ENCODE data around the gene TM7SF2. TPM values are rescaled to one million over a fixed set of nuclear protein-coding genes. Genes with fewer than 3 reads are reported as not detected.
"Not testable (repeated sequence)": the region's sequence is repeated elsewhere in the genome, so short reads cannot be mapped to it uniquely, and the experiment has no call there.

The TM7SF2 gene
- total and polyA plus RNA-seq, 2 of the 13 experiments (the other 11 are each of a cell fraction or from before 2014, with no cell fraction given), result 56.0 to 66.9 TPM

DNA sequence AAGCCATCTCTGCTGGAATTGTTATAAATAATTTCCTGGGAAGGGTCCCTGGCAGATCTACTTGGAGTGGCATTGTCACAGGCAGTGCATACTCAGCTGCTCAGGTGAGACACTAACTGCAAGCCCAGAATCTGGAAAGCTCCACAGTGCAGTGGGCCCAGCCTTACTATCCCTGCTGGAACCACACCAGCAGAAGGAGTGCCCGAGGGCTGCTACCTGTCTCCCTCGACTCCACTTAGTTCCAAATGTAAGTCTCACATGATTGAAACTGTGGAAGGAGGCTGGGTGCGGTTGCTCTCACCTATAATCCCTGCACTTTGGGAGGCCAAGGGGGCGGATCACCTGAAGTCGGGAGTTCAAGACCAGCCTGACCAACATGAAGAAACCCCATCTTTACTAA lies 37.0 kb downstream of the TM7SF2 start (continued):
- TF ChIP-seq SAFB2 (CRISPR knock-in tag; IDR thresholded peaks at IDR 0.05; ENCODE audit: borderline replicate concordance, low read depth), result no peak

DNA sequence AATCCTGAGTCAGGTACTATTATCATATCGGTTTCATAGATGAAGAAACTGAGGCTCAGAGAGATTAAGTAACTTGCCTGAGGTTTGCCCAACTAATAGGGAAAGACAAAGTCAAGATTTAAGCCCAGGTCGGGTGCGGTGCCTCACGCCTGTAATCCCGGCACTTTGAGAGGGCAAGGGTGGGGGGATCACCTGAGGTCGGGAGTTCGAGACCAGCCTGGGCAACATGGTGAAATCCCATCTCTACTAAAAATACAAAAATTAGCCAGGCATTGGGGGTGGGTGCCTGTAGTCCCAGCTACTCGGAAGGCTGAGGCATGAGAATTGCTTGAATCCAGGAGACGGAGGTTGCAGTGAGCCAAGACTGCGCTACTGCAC lies 38.4 kb downstream of the TM7SF2 start:
- peaks cover 44% of the 10 kb centered on the region for H3K4me1 ChIP-seq (ENCODE audit: insufficient read depth, low read length)
- BruUV-seq (replicated peaks); ATAC-seq; H2AFZ ChIP-seq (ENCODE audit: low read length); H3K4me3 ChIP-seq (replicated peaks in 1 of 3; ENCODE audit: insufficient read depth in 1 of 3, low read depth in 2 of 3, low read length in 3 of 3); H3K4me2 ChIP-seq (ENCODE audit: low read depth, low read length); in situ Hi-C loops (cut with HindIII; ENCODE audit: extremely low pct_ligation_motif_present, low pct_unique_long_range_greater_than_20kb); H3K36me3 ChIP-seq (replicated peaks in 1 of 2; ENCODE audit: control insufficient read depth in 1 of 2, insufficient read depth in 2 of 2, low read length in 2 of 2); H3K27me3 ChIP-seq (ENCODE audit: control insufficient read depth in 1 of 2, insufficient read depth in 2 of 2, low read length in 2 of 2); DNase-seq (ENCODE audit: low spot score); CTCF ChIA-PET (ENCODE audit: low intra/inter-chr PET ratio, low total read pairs); H3K9me3 ChIP-seq (ENCODE audit: low read length); FAIRE-seq; H3K27ac ChIP-seq (ENCODE audit: extremely low read length, insufficient read depth, low read length); H3K9ac ChIP-seq (ENCODE audit: insufficient read depth, low read depth, low read length); H4K20me1 ChIP-seq (ENCODE audit: insufficient read depth, low read length); H3K79me2 ChIP-seq (ENCODE audit: insufficient read depth, low read length); intact Hi-C loops (cut with micrococcal nuclease; ENCODE audit: unreplicated experiment); POLR2A ChIA-PET: not testable (repeated sequence)
- 75% methylated on average over 10 of the region's 10 CpGs for WGBS (ENCODE audit: low lambda C conversion rate)

- 34% methylated on average over 11 of the region's 12 CpGs for WGBS (ENCODE audit: low lambda C conversion rate)
- no peaks in the 10 kb centered on the region for H3K79me2 ChIP-seq (ENCODE audit: insufficient read depth, low read length)
- FAIRE-seq, result no peak
- intact Hi-C loops (cut with micrococcal nuclease; ENCODE audit: unreplicated experiment) (no loop called here), in situ Hi-C loops (cut with HindIII; ENCODE audit: extremely low pct_ligation_motif_present, low pct_unique_long_range_greater_than_20kb) (no loop called here)
- CTCF ChIA-PET (ENCODE audit: low intra/inter-chr PET ratio, low total read pairs), result no interaction called here
- BruUV-seq (replicated peaks), result no TSS peak
- H3K27me3 ChIP-seq (ENCODE audit: control insufficient read depth in 1 of 2, insufficient read depth in 2 of 2, low read length in 2 of 2), result no peaks in the 10 kb centered on the region
- peaks cover 5% of the 10 kb centered on the region; the same call in 1 of the 2 replicates for H3K9me3 ChIP-seq (ENCODE audit: low read length)
- H4K20me1 ChIP-seq (ENCODE audit: insufficient read depth, low read length), result no peaks in the 10 kb centered on the region
- peak; percentile 40 for DNase-seq (ENCODE audit: low spot score)
- ATAC-seq, result peak; percentile 86
- no peak overlapping the region for H3K27ac ChIP-seq (ENCODE audit: extremely low read length, insufficient read depth, low read length)
- peak overlapping the region; percentile 85 for H3K4me2 ChIP-seq (ENCODE audit: low read depth, low read length)
- H2AFZ ChIP-seq (ENCODE audit: low read length), result peak overlapping the region; percentile 32
- 0 out of 2 replicates have a peak overlapping the region, but pooled peaks have one; percentile 23 for H3K9ac ChIP-seq (ENCODE audit: insufficient read depth, low read depth, low read length)
- POLR2A ChIA-PET, result interaction anchor here (3.0 kb wide), 1 partner anchor 16 kb away, joined by 12 read pairs; the partner anchor contains the start of gene SYVN1
- H3K36me3 ChIP-seq (replicated peaks in 1 of 2; ENCODE audit: control insufficient read depth in 1 of 2, insufficient read depth in 2 of 2, low read length in 2 of 2), result no peaks in the 10 kb centered on the region
- peak overlapping the region; percentile 15 to 59 (median 36); a peak in 4 of 6 replicates for H3K4me3 ChIP-seq (replicated peaks in 1 of 3; ENCODE audit: insufficient read depth in 1 of 3, low read depth in 2 of 3, low read length in 3 of 3)
- peaks cover 43% of the 10 kb centered on the region for H3K4me1 ChIP-seq (ENCODE audit: insufficient read depth, low read length)
- 0 out of 2 replicates have a peak, but pooled peaks have one; percentile 9 for TF ChIP-seq ELF1 (CRISPR knock-in tag; IDR thresholded peaks at IDR 0.05)
- TF ChIP-seq, protein P1, sequence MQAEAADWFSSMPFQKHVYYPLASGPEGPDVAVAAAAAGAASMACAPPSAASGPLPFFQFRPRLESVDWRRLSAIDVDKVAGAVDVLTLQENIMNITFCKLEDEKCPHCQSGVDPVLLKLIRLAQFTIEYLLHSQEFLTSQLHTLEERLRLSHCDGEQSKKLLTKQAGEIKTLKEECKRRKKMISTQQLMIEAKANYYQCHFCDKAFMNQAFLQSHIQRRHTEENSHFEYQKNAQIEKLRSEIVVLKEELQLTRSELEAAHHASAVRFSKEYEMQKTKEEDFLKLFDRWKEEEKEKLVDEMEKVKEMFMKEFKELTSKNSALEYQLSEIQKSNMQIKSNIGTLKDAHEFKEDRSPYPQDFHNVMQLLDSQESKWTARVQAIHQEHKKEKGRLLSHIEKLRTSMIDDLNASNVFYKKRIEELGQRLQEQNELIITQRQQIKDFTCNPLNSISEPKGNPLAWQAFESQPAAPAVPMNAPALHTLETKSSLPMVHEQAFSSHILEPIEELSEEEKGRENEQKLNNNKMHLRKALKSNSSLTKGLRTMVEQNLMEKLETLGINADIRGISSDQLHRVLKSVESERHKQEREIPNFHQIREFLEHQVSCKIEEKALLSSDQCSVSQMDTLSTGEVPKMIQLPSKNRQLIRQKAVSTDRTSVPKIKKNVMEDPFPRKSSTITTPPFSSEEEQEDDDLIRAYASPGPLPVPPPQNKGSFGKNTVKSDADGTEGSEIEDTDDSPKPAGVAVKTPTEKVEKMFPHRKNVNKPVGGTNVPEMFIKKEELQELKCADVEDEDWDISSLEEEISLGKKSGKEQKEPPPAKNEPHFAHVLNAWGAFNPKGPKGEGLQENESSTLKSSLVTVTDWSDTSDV (CRISPR knock-in tag; IDR thresholded peaks at IDR 0.05), result no peak
- TF ChIP-seq TOPORS (CRISPR knock-in tag; IDR thresholded peaks at IDR 0.05), result no peak
- peak; percentile 72; the same call in 1 of the 2 replicates for TF ChIP-seq HNRNPL (IDR thresholded peaks at IDR 0.05; ENCODE audit: low read depth, low read length)
- TF ChIP-seq, protein P2, sequence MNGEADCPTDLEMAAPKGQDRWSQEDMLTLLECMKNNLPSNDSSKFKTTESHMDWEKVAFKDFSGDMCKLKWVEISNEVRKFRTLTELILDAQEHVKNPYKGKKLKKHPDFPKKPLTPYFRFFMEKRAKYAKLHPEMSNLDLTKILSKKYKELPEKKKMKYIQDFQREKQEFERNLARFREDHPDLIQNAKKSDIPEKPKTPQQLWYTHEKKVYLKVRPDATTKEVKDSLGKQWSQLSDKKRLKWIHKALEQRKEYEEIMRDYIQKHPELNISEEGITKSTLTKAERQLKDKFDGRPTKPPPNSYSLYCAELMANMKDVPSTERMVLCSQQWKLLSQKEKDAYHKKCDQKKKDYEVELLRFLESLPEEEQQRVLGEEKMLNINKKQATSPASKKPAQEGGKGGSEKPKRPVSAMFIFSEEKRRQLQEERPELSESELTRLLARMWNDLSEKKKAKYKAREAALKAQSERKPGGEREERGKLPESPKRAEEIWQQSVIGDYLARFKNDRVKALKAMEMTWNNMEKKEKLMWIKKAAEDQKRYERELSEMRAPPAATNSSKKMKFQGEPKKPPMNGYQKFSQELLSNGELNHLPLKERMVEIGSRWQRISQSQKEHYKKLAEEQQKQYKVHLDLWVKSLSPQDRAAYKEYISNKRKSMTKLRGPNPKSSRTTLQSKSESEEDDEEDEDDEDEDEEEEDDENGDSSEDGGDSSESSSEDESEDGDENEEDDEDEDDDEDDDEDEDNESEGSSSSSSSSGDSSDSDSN (CRISPR knock-in tag; IDR thresholded peaks at IDR 0.05), result peak; percentile 41; the same call in 1 of the 2 replicates
- TF ChIP-seq HOXA5 (CRISPR knock-in tag; IDR thresholded peaks at IDR 0.05), result no peak
- TF ChIP-seq ZNF605 (CRISPR knock-in tag; IDR thresholded peaks at IDR 0.05), result no peak
- TF ChIP-seq CEBPB (IDR thresholded peaks at IDR 0.05; ENCODE audit: borderline replicate concordance, low read depth, low read length), result peak; percentile 47; the same call in 1 of the 2 replicates
- peak; percentile 38 for TF ChIP-seq RBM39 (IDR thresholded peaks at IDR 0.05; ENCODE audit: low read depth, low read length, poor library complexity, severe bottlenecking)
These were observed 39.0 kb downstream of the TM7SF2 start for GRCh38 chr11:65150509-65151299.

Measured in HepG2 (cell line).